GM12865 (cell line): Measurements from ENCODE around the gene LARGE1.
"Not testable (repeated sequence)": the region's sequence is repeated elsewhere in the genome, so short reads cannot be mapped to it uniquely, and the experiment has no call there.

Source experiments
- DNase-seq: peaks from one replicate; pipeline ENCODE4 v3.0.0; 2010; ENCODE audit warnings: low read depth
- H3K4me3 ChIP-seq: 2 replicates; pipeline ENCODE4 v1.5.1; 2011; ENCODE audit warnings: mild to moderate bottlenecking, low read depth, low read length, control low read depth
- TF ChIP-seq, protein P1 (sequence below): IDR thresholded peaks from 2 replicates; pipeline ENCODE4 v1.5.1; 2011; ENCODE audit warnings: low read length, control low read depth, low read depth, inconsistent platforms; ENCODE audit not compliant: insufficient read depth; ENCODE audit errors: missing control alignments

The LARGE1 gene

DNA sequence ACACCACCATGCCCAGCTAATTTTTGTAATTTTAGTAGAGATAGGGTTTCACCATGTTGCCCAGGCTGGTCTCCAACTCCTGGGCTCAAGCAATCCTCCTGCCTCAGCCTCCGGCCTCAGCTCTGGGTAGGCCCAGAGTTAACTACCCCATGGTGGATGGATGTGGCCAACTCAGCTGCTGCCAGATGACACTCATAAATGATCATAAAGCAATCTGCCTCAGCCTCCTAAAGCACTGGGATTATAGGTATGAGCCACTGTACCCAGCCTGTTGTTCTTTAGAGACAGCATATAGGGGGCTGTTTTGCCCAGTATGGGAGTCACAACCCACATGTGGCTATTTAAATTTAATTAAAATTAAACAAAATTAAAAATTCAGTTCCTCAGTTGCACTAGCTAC lies 54.3 kb downstream of the LARGE1 start:
- no peak for DNase-seq
- TF ChIP-seq, protein P1, sequence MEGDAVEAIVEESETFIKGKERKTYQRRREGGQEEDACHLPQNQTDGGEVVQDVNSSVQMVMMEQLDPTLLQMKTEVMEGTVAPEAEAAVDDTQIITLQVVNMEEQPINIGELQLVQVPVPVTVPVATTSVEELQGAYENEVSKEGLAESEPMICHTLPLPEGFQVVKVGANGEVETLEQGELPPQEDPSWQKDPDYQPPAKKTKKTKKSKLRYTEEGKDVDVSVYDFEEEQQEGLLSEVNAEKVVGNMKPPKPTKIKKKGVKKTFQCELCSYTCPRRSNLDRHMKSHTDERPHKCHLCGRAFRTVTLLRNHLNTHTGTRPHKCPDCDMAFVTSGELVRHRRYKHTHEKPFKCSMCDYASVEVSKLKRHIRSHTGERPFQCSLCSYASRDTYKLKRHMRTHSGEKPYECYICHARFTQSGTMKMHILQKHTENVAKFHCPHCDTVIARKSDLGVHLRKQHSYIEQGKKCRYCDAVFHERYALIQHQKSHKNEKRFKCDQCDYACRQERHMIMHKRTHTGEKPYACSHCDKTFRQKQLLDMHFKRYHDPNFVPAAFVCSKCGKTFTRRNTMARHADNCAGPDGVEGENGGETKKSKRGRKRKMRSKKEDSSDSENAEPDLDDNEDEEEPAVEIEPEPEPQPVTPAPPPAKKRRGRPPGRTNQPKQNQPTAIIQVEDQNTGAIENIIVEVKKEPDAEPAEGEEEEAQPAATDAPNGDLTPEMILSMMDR = no peak
- no peak overlapping the region for H3K4me3 ChIP-seq

- no peak overlapping the region for H3K4me3 ChIP-seq
- TF ChIP-seq, protein P1 = no peak
- DNase-seq = no peak
Observed at GRCh38 chr22:33865248-33865647, 55.0 kb downstream of the LARGE1 start.

GRCh38 chr22:33864723-33865130 lies 55.5 kb downstream of the LARGE1 start:
- H3K4me3 ChIP-seq = no peak overlapping the region
- peak; percentile 52 for DNase-seq
- TF ChIP-seq, protein P1 = no peak

- TF ChIP-seq, protein P1 = no peak
- no peak overlapping the region for H3K4me3 ChIP-seq
- DNase-seq = no peak
Observed at GRCh38 chr22:33861216-33861875, 58.9 kb downstream of the LARGE1 start.

GRCh38 chr22:33860386-33860785 lies 59.9 kb downstream of the LARGE1 start:
- TF ChIP-seq, protein P1 = no peak
- H3K4me3 ChIP-seq = no peak overlapping the region
- no peak for DNase-seq

DNA sequence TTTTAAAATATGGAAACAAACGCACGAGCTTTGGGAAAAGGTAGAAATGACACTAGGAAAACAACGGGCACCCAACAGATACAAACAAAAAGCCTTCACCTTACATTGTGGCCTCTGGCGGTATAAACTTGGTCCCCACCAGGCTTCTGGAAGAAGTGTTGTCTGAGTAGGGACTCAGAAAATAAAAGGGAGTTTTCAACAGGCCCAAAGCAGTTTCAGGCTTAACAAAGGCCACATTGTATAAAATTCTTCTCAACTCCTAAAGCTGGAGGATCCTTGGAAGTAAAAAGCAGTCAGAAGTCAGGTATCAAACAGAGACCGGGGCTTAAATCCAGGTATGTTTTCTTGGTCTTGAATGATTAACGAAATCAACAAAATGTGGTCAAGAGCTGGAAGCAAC lies 61.0 kb downstream of the LARGE1 start:
- no peak for DNase-seq
- H3K4me3 ChIP-seq = no peak overlapping the region
- TF ChIP-seq, protein P1 = no peak

GRCh38 chr22:33858653-33859052 lies 61.6 kb downstream of the LARGE1 start:
- H3K4me3 ChIP-seq, DNase-seq: not testable (repeated sequence)

DNA sequence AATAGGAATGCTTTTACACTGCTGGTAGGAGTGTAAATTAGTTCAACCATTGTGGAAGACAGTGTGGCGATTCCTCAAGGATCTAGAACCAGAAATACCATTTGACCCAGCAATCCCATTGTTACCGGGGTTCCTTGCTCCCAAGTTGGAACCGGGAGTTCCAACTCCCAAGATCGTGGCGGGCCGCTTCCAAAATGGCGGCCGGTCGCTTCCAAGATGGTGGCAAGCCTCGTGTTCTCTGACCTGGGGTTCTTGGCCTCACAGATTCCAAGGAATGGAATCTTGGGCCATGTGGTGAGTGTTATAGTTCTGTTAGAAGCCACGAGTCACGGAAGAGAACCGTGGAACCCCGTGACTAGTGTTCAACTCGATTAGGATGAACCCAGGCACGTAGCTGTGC lies 62.5 kb downstream of the LARGE1 start:
- DNase-seq, H3K4me3 ChIP-seq: not testable (repeated sequence)
